HL-60 (cell line): ENCODE results near the gene LAMC1.

Experiments
- CTCF ChIP-seq: IDR thresholded peaks from one replicate; pipeline ENCODE4 v1.5.1; 2011; ENCODE audit warnings: low read length, control low read depth, inconsistent platforms; ENCODE audit not compliant: insufficient read depth
- SPI1 ChIP-seq: IDR thresholded peaks from 2 replicates; pipeline ENCODE4 v1.6.1; 2012; ENCODE audit warnings: low read depth, mild to moderate bottlenecking, borderline replicate concordance

GRCh38 chr1:183023146-183023600 is at the start of gene LAMC1:
- no peak for TF ChIP-seq CTCF
- TF ChIP-seq SPI1, result no peak
